H9 (cell line): ENCODE data around the gene PACS1. TPM values are rescaled to one million over a fixed set of nuclear protein-coding genes. Genes with fewer than 3 reads are reported as not detected.

Source experiments
- DNase-seq: peaks from one replicate; pipeline ENCODE4 v3.0.0-alpha.2; 2017
- H2AFZ ChIP-seq: one replicate; pipeline ENCODE4 v1.6.1; 2013; ENCODE audit warnings: mild to moderate bottlenecking, low read length, control low read depth, moderate library complexity
- H2AK5ac ChIP-seq: 2 replicates; pipeline ENCODE4 v1.6.1; 2013; ENCODE audit warnings: low read length, control low read depth, mixed read lengths; ENCODE audit not compliant: insufficient read length
- H2BK120ac ChIP-seq: one replicate; pipeline ENCODE4 v1.6.1; 2013; ENCODE audit warnings: low read depth, mild to moderate bottlenecking, low read length, control low read depth, inconsistent platforms; ENCODE audit not compliant: poor library complexity, severe bottlenecking
- H2BK12ac ChIP-seq: 2 replicates; pipeline ENCODE4 v1.6.1; 2013; ENCODE audit warnings: low read length, control low read depth, mixed read lengths, low read depth; ENCODE audit not compliant: insufficient read length
- H2BK15ac ChIP-seq: 2 replicates; pipeline ENCODE4 v1.6.1; 2013; ENCODE audit warnings: low read depth, low read length, control low read depth
- H2BK20ac ChIP-seq: one replicate; pipeline ENCODE4 v1.6.1; 2013; ENCODE audit warnings: low read depth, mild to moderate bottlenecking, low read length, control low read depth, inconsistent platforms; ENCODE audit not compliant: poor library complexity, severe bottlenecking
- H2BK5ac ChIP-seq: 2 replicates; pipeline ENCODE4 v1.6.1; 2013; ENCODE audit warnings: low read length, control low read depth, mixed read lengths; ENCODE audit not compliant: insufficient read length
- H3K14ac ChIP-seq: 2 replicates; pipeline ENCODE4 v1.6.1; 2013; ENCODE audit warnings: low read length, control low read depth; ENCODE audit not compliant: insufficient read depth
- H3K18ac ChIP-seq: 2 replicates; pipeline ENCODE4 v1.6.1; 2013; ENCODE audit warnings: low read depth, mild to moderate bottlenecking, mixed read lengths, low read length, control low read depth; ENCODE audit not compliant: insufficient read length
- H3K23ac ChIP-seq: 2 replicates; pipeline ENCODE4 v1.6.1; 2013; ENCODE audit warnings: low read length, control low read depth, mixed read lengths, low read depth; ENCODE audit not compliant: insufficient read length
- H3K23me2 ChIP-seq: 2 replicates; pipeline ENCODE4 v1.6.1; 2013; ENCODE audit warnings: low read depth, mild to moderate bottlenecking, mixed read lengths, low read length, control low read depth; ENCODE audit not compliant: insufficient read length, poor library complexity, severe bottlenecking
- H3K27ac ChIP-seq: 2 replicates; pipeline ENCODE4 v1.5.1; 2013; ENCODE audit warnings: low read length, control low read depth, mixed read lengths, low read depth; ENCODE audit not compliant: insufficient read length
- H3K27me3 ChIP-seq: 2 replicates; pipeline ENCODE4 v1.6.1; 2013; ENCODE audit warnings: low read length, control low read depth, inconsistent platforms; ENCODE audit not compliant: insufficient read depth
- H3K4ac ChIP-seq: 2 replicates; pipeline ENCODE4 v1.6.1; 2013; ENCODE audit warnings: low read depth, mild to moderate bottlenecking, control low read depth, inconsistent platforms, low read length, moderate library complexity
- H3K4me1 ChIP-seq: 2 replicates; pipeline ENCODE4 v1.6.1; 2013; ENCODE audit warnings: low read length, control low read depth, inconsistent platforms; ENCODE audit not compliant: insufficient read depth
- H3K4me2 ChIP-seq: 2 replicates; pipeline ENCODE4 v1.6.1; 2013; ENCODE audit warnings: low read length, control low read depth, mixed read lengths; ENCODE audit not compliant: insufficient read length, insufficient read depth
- H3K56ac ChIP-seq: 2 replicates; pipeline ENCODE4 v1.6.1; 2013; ENCODE audit warnings: low read depth, mild to moderate bottlenecking, mixed read lengths, low read length, control low read depth; ENCODE audit not compliant: insufficient read length
- H3K79me1 ChIP-seq: 2 replicates; pipeline ENCODE4 v1.6.1; 2013; ENCODE audit warnings: low read depth, mild to moderate bottlenecking, moderate library complexity, low read length, control low read depth, inconsistent platforms; ENCODE audit not compliant: insufficient read depth, poor library complexity, severe bottlenecking
- H3K79me2 ChIP-seq: 2 replicates; pipeline ENCODE4 v1.6.1; 2013; ENCODE audit warnings: low read length, control low read depth, inconsistent platforms; ENCODE audit not compliant: insufficient read depth
- H3K9ac ChIP-seq: 2 replicates; pipeline ENCODE4 v1.6.1; 2013; ENCODE audit warnings: low read length, control low read depth, mixed read lengths; ENCODE audit not compliant: insufficient read length; ENCODE audit errors: extremely low read depth
- H3K9me3 ChIP-seq: one replicate; pipeline ENCODE4 v1.6.1; 2013; ENCODE audit warnings: low read depth, low read length, inconsistent platforms; ENCODE audit not compliant: control insufficient read depth
- H3T11ph ChIP-seq: one replicate; pipeline ENCODE4 v1.6.1; 2013; ENCODE audit warnings: mild to moderate bottlenecking, low read length, control low read depth, inconsistent platforms
- H4K20me1 ChIP-seq: one replicate; pipeline ENCODE4 v1.6.1; 2013; ENCODE audit not compliant: control insufficient read depth, insufficient read length, insufficient read depth
- H4K5ac ChIP-seq: 2 replicates; pipeline ENCODE4 v1.6.1; 2013; ENCODE audit warnings: low read depth, mild to moderate bottlenecking, mixed read lengths, low read length, control low read depth; ENCODE audit not compliant: insufficient read length
- H4K8ac ChIP-seq: replicated peaks from 2 replicates; pipeline ENCODE4 v1.6.1; 2013; ENCODE audit warnings: low read length, control low read depth, mixed read lengths, low read depth; ENCODE audit not compliant: insufficient read length
- H4K91ac ChIP-seq: 2 replicates; pipeline ENCODE4 v1.6.1; 2013; ENCODE audit warnings: low read depth, mild to moderate bottlenecking, moderate library complexity, mixed read lengths, low read length, control low read depth; ENCODE audit not compliant: insufficient read length
- H3K27ac Mint-ChIP-seq, 3 experiments: 2 replicates in 2 of 3; 3 replicates in 1 of 3; pipeline ENCODE4 v1.8.0; 2020 to 2021; ENCODE audit warnings: mixed read lengths in 3 of 3, mild to moderate bottlenecking in 1 of 3, moderate library complexity in 1 of 3
- H3K27me3 Mint-ChIP-seq: 2 replicates; pipeline ENCODE4 v1.8.0; 2021; ENCODE audit warnings: low read depth, mild to moderate bottlenecking, moderate library complexity, mixed read lengths
- H3K36me3 Mint-ChIP-seq, 3 experiments: 2 replicates in 2 of 3; 3 replicates in 1 of 3; pipeline ENCODE4 v1.8.0; 2020 to 2021; ENCODE audit warnings: low read depth in 3 of 3, mixed read lengths in 3 of 3; ENCODE audit not compliant: insufficient read depth in 1 of 3
- H3K4me1 Mint-ChIP-seq, 2 experiments: 2 replicates each; pipeline ENCODE4 v1.8.0; 2020; ENCODE audit warnings: mixed read lengths in 2 of 2
- H3K4me3 Mint-ChIP-seq, 2 experiments: 2 replicates in 1 of 2; 3 replicates in 1 of 2; pipeline ENCODE4 v1.8.0; 2020 to 2021; ENCODE audit warnings: mild to moderate bottlenecking in 2 of 2, mixed read lengths in 2 of 2, moderate library complexity in 1 of 2
- H3K9me3 Mint-ChIP-seq, 2 experiments: 2 replicates in 1 of 2; 3 replicates in 1 of 2; pipeline ENCODE4 v1.8.0; 2020; ENCODE audit warnings: mild to moderate bottlenecking in 2 of 2, mixed read lengths in 2 of 2, moderate library complexity in 1 of 2
- WGBS: extraction: QIAGEN DNeasy Blood & Tissue Kit; methylation state at CpG from one replicate; pipeline ENCODE4 v1.1.7; 2013; ENCODE audit warnings: missing lambda C conversion rate, low lambda C conversion rate, mixed read lengths; ENCODE audit not compliant: insufficient read length; ENCODE audit errors: extremely low coverage; 5-methylcytosine and 5-hydroxymethylcytosine counted together
- total RNA-seq: library from RNA; stranded (reverse); gene quantifications from 2 replicates; pipeline ENCODE4 v1.2.1, GENCODE V29; 2021
- TF ChIP-seq, protein P1 (sequence below): fragments of 200-600 bp; sonication (generic); conservative IDR thresholded peaks from 3 replicates; pipeline ENCODE4 v1.8.0; 2021; ENCODE audit warnings: antibody characterized with exemption, mild to moderate bottlenecking

PACS1 gene
- total RNA-seq, 1 experiment from 2014 or later, result 35.5 TPM

DNA sequence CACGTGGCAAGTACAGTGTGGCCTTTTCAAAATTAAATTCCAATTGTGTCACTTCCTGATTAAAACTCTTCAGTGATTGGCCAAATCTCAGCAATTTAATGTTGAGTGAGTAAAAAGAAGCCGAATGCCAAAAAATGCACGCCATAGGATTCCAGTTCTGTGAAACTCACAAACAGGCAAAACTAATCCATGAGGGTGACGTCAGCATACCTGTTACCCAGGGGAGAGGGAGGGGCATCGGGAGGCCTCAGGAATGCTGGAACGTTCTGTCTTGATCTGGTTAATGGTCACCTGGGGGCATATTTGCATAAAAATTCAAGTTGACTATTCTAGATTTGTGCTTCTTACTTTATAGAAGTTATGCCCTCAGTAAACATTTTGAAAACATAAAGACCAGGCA is 158.4 kb downstream of the PACS1 start:
- no peak overlapping the region for H2BK5ac ChIP-seq
- no peaks in the 10 kb centered on the region; a peak in 1 of 5 replicates for H3K9me3 Mint-ChIP-seq
- no CpG with 5 or more reads among the region's 6 CpGs for WGBS
- H3K79me1 ChIP-seq, result no peaks in the 10 kb centered on the region
- H3K27me3 ChIP-seq, result no peaks in the 10 kb centered on the region
- peaks cover 23 to 28% of the 10 kb centered on the region in 2 experiments for H3K4me1 Mint-ChIP-seq
- no peak overlapping the region for H3K27ac ChIP-seq
- no peak overlapping the region for H2BK15ac ChIP-seq
- no peak overlapping the region for H4K8ac ChIP-seq
- H4K5ac ChIP-seq, result no peak overlapping the region
- H2BK12ac ChIP-seq, result no peak overlapping the region
- no peak overlapping the region for H2BK20ac ChIP-seq
- H3K27me3 Mint-ChIP-seq, result no peaks in the 10 kb centered on the region
- no peaks in the 10 kb centered on the region for H4K20me1 ChIP-seq
- H3K9me3 ChIP-seq, result no peaks in the 10 kb centered on the region
- no peak overlapping the region for H2AFZ ChIP-seq
- H3K4me1 ChIP-seq, result no peaks in the 10 kb centered on the region
- H3T11ph ChIP-seq, result no peak overlapping the region
- no peaks in the 10 kb centered on the region for H3K23me2 ChIP-seq
- H3K23ac ChIP-seq, result no peak overlapping the region
- TF ChIP-seq, protein P1, sequence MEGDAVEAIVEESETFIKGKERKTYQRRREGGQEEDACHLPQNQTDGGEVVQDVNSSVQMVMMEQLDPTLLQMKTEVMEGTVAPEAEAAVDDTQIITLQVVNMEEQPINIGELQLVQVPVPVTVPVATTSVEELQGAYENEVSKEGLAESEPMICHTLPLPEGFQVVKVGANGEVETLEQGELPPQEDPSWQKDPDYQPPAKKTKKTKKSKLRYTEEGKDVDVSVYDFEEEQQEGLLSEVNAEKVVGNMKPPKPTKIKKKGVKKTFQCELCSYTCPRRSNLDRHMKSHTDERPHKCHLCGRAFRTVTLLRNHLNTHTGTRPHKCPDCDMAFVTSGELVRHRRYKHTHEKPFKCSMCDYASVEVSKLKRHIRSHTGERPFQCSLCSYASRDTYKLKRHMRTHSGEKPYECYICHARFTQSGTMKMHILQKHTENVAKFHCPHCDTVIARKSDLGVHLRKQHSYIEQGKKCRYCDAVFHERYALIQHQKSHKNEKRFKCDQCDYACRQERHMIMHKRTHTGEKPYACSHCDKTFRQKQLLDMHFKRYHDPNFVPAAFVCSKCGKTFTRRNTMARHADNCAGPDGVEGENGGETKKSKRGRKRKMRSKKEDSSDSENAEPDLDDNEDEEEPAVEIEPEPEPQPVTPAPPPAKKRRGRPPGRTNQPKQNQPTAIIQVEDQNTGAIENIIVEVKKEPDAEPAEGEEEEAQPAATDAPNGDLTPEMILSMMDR, result no peak
- no peak overlapping the region for H3K14ac ChIP-seq
- DNase-seq, result peak; percentile 43
- no peak overlapping the region for H3K4me3 Mint-ChIP-seq
- H3K27ac Mint-ChIP-seq, result peak overlapping the region; percentile 85 to 94 (median 93); a peak in 6 of 7 replicates
- no peak overlapping the region for H4K91ac ChIP-seq
- H3K4ac ChIP-seq, result no peak overlapping the region
- H3K18ac ChIP-seq, result no peak overlapping the region
- H3K36me3 Mint-ChIP-seq, result peaks cover 1 to 19% (median 10%) of the 10 kb centered on the region in 3 experiments; a peak in 5 of 7 replicates
- H2AK5ac ChIP-seq, result no peak overlapping the region
- no peak overlapping the region for H3K4me2 ChIP-seq
- H2BK120ac ChIP-seq, result no peak overlapping the region
- no peak overlapping the region for H3K9ac ChIP-seq
- no peaks in the 10 kb centered on the region for H3K79me2 ChIP-seq
- H3K56ac ChIP-seq, result no peak overlapping the region
